ENCODE measurements around the gene SMC1A. TPM values are rescaled to one million over a fixed set of nuclear protein-coding genes. Genes with fewer than 3 reads are reported as not detected.

The SMC1A gene
- total RNA-seq, 1 donor from 2014 or later = 82.2 TPM

GRCh38 chrX:53376888-53377287 is 45.6 kb downstream of the SMC1A start:
- Histone ChIP-seq H4K20me1 (ENCODE audit: low read depth) (no peaks in the 10 kb centered on the region), H3K27me3 (no peaks in the 10 kb centered on the region), H3K4me1 (no peaks in the 10 kb centered on the region), H3F3A (ENCODE audit: low read depth) (no peaks in the 10 kb centered on the region), H3K4me2 (no peak overlapping the region), H2AFZ (replicated peaks) (no peak overlapping the region), H3K36me3 (no peaks in the 10 kb centered on the region), H3K9me3 (ENCODE audit: low read depth) (no peaks in the 10 kb centered on the region), H3K27ac (no peak overlapping the region), H3K79me2 (ENCODE audit: low read depth) (no peaks in the 10 kb centered on the region), H3K9ac (no peak overlapping the region), H3K4me3 (no peak overlapping the region)
- Mint-ChIP-seq H3K27me3 (ENCODE audit: insufficient read depth, low read depth) (peaks cover 6% of the 10 kb centered on the region), H3K36me3 (peaks cover 25% of the 10 kb centered on the region), H3K27ac (no peak overlapping the region), H3K4me3 (no peak overlapping the region), H3K9me3 (peaks cover 5% of the 10 kb centered on the region), H3K4me1 (no peaks in the 10 kb centered on the region)
- TF ChIP-seq CTCF (IDR thresholded peaks at IDR 0.05) (no peak), EZH2phosphoT487 (IDR thresholded peaks at IDR 0.05) (no peak), EZH2 (IDR thresholded peaks at IDR 0.05) (no peak)
- DNase-seq (ENCODE audit: low spot score) = no peak

DNA sequence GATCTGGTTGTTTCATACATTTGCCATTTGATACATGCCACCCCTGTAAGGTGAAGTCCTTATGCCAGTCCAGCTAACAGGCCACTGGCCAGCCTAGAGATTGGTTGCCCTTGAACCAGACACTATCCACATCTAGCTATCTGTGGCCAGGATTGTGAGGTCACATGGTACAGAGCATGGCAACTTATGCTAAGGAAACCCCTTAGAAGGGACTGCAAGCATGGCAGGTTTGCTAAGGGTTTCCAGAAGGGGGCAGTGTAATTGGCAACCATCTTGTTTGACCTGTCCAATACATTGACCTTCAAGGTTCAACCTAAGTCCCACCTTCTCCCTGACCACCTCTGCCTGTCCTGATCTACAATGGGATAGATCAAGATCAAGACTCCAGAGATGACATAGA is 47.5 kb downstream of the SMC1A start:
- Histone ChIP-seq H3K27me3 (no peaks in the 10 kb centered on the region), H4K20me1 (ENCODE audit: low read depth) (no peaks in the 10 kb centered on the region), H3K79me2 (ENCODE audit: low read depth) (no peaks in the 10 kb centered on the region), H3K9me3 (ENCODE audit: low read depth) (no peaks in the 10 kb centered on the region), H2AFZ (replicated peaks) (no peak overlapping the region), H3K9ac (no peak overlapping the region), H3K4me2 (no peak overlapping the region), H3K4me3 (no peak overlapping the region), H3F3A (ENCODE audit: low read depth) (no peaks in the 10 kb centered on the region), H3K36me3 (no peaks in the 10 kb centered on the region), H3K27ac (no peak overlapping the region), H3K4me1 (no peaks in the 10 kb centered on the region)
- DNase-seq (ENCODE audit: low spot score) = no peak
- Mint-ChIP-seq H3K36me3 (peaks cover 20% of the 10 kb centered on the region), H3K4me3 (no peak overlapping the region), H3K9me3 (peaks cover 11% of the 10 kb centered on the region), H3K27ac (no peak overlapping the region), H3K4me1 (no peaks in the 10 kb centered on the region), H3K27me3 (ENCODE audit: insufficient read depth, low read depth) (peaks cover 3% of the 10 kb centered on the region)
- TF ChIP-seq CTCF (IDR thresholded peaks at IDR 0.05) (no peak), EZH2phosphoT487 (IDR thresholded peaks at IDR 0.05) (no peak), EZH2 (IDR thresholded peaks at IDR 0.05) (no peak)

- no peak overlapping the region for H2AFZ ChIP-seq (replicated peaks)
- H3K4me3 ChIP-seq = no peak overlapping the region
- no peaks in the 10 kb centered on the region for H3K4me1 ChIP-seq
- TF ChIP-seq EZH2 (IDR thresholded peaks at IDR 0.05) (no peak), CTCF (IDR thresholded peaks at IDR 0.05) (no peak), EZH2phosphoT487 (IDR thresholded peaks at IDR 0.05) (no peak)
- Mint-ChIP-seq H3K4me1 (no peaks in the 10 kb centered on the region), H3K27me3 (ENCODE audit: insufficient read depth, low read depth) (peaks cover 3% of the 10 kb centered on the region), H3K9me3 (peaks cover 11% of the 10 kb centered on the region), H3K4me3 (no peak overlapping the region), H3K27ac (no peak overlapping the region), H3K36me3 (peaks cover 20% of the 10 kb centered on the region)
- H3F3A ChIP-seq (ENCODE audit: low read depth) = no peaks in the 10 kb centered on the region
- DNase-seq (ENCODE audit: low spot score) = no peak
- H3K9me3 ChIP-seq (ENCODE audit: low read depth) = no peaks in the 10 kb centered on the region
- no peak overlapping the region for H3K4me2 ChIP-seq
- H4K20me1 ChIP-seq (ENCODE audit: low read depth) = no peaks in the 10 kb centered on the region
- no peak overlapping the region for H3K27ac ChIP-seq
- H3K79me2 ChIP-seq (ENCODE audit: low read depth) = no peaks in the 10 kb centered on the region
- H3K27me3 ChIP-seq = no peaks in the 10 kb centered on the region
- H3K36me3 ChIP-seq = no peaks in the 10 kb centered on the region
- no peak overlapping the region for H3K9ac ChIP-seq
Observed at GRCh38 chrX:53374222-53374820, 48.1 kb downstream of the SMC1A start.
